Upper lobe of right lung (tissue), 1 donor: Measurements from ENCODE around the gene MIOX. TPM values are rescaled to one million over a fixed set of nuclear protein-coding genes. Genes with fewer than 3 reads are reported as not detected.

Experiments
- ATAC-seq: fragments of 200-7000 bp; cut with Tn5 transposase; one replicate; pipeline ENCODE4 v1.9.1; 2020; ENCODE audit warnings: mild to moderate bottlenecking, moderate library complexity
- DNase-seq: peaks from one replicate; pipeline ENCODE4 v3.0.0-alpha.2; 2020
- H3K27ac ChIP-seq: fragments of 200-600 bp; one replicate; pipeline ENCODE4 v1.8.0; 2022
- H3K27me3 ChIP-seq: fragments of 200-600 bp; one replicate; pipeline ENCODE4 v1.8.0; 2022; ENCODE audit warnings: mild to moderate bottlenecking
- H3K36me3 ChIP-seq: fragments of 200-600 bp; one replicate; pipeline ENCODE4 v1.8.0; 2022
- H3K4me1 ChIP-seq: fragments of 200-600 bp; one replicate; pipeline ENCODE4 v1.8.0; 2022
- H3K4me3 ChIP-seq: fragments of 200-600 bp; one replicate; pipeline ENCODE4 v1.8.0; 2022; ENCODE audit warnings: mild to moderate bottlenecking
- H3K9me3 ChIP-seq: fragments of 200-600 bp; one replicate; pipeline ENCODE4 v1.8.0; 2022
- intact Hi-C: fragments of 100-400 bp; cut with DNase I; formaldehyde crosslinking; loops from one replicate; pipeline ENCODE4 v1.11.0; 2022
- total RNA-seq: library from RNA; stranded (reverse); fragmentation: NEBNext Ultra II Directional; extraction: Animal tissue kit (Norgen Biotek cat#: 25700); gene quantifications from one replicate; pipeline ENCODE4 v1.2.1, GENCODE V29; 2021
- TF ChIP-seq, protein P1 (sequence below): fragments of 200-600 bp; IDR thresholded peaks from one replicate; pipeline ENCODE4 v1.8.0; 2022; ENCODE audit warnings: antibody characterized with exemption
- donor health status: DM: no; HTN: yes; CAD: no; lungs with severe emphysema.

The MIOX gene
- total RNA-seq, 1 donor from 2014 or later, result not detected

- Histone ChIP-seq H3K27ac (no peak overlapping the region), H3K4me1 (peaks cover 52% of the 10 kb centered on the region), H3K4me3 (peak overlapping the region; percentile 85), H3K9me3 (no peaks in the 10 kb centered on the region), H3K27me3 (no peaks in the 10 kb centered on the region), H3K36me3 (peaks cover under 1% of the 10 kb centered on the region)
- ATAC-seq, result no peak
- intact Hi-C loops, result no loop called here
- no peak for DNase-seq
- TF ChIP-seq, protein P1, sequence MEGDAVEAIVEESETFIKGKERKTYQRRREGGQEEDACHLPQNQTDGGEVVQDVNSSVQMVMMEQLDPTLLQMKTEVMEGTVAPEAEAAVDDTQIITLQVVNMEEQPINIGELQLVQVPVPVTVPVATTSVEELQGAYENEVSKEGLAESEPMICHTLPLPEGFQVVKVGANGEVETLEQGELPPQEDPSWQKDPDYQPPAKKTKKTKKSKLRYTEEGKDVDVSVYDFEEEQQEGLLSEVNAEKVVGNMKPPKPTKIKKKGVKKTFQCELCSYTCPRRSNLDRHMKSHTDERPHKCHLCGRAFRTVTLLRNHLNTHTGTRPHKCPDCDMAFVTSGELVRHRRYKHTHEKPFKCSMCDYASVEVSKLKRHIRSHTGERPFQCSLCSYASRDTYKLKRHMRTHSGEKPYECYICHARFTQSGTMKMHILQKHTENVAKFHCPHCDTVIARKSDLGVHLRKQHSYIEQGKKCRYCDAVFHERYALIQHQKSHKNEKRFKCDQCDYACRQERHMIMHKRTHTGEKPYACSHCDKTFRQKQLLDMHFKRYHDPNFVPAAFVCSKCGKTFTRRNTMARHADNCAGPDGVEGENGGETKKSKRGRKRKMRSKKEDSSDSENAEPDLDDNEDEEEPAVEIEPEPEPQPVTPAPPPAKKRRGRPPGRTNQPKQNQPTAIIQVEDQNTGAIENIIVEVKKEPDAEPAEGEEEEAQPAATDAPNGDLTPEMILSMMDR, result peak; percentile 13
These were observed 13.6 kb upstream of the MIOX start for GRCh38 chr22:50473088-50473487.

GRCh38 chr22:50473855-50474671 lies 12.6 kb upstream of the MIOX start:
- intact Hi-C loops, result no loop called here
- DNase-seq (peak; percentile 79), ATAC-seq (peak; percentile 42)
- TF ChIP-seq, protein P1, result no peak
- no peaks in the 10 kb centered on the region for H3K27me3 ChIP-seq
- no peaks in the 10 kb centered on the region for H3K9me3 ChIP-seq
- peak overlapping the region; percentile 58 for H3K27ac ChIP-seq
- H3K4me1 ChIP-seq, result peaks cover 52% of the 10 kb centered on the region
- H3K36me3 ChIP-seq, result no peaks in the 10 kb centered on the region
- H3K4me3 ChIP-seq, result peak overlapping the region; percentile 85

GRCh38 chr22:50474710-50475651 lies 11.7 kb upstream of the MIOX start, which contains the start of gene SBF1:
TSS of gene SBF1 (minus strand) at chr22:50475035. CDS start at chr22:50474840, 195 bp downstream.
- peak within 1 kb of the TSS; percentile 71 for H3K27ac ChIP-seq
- ATAC-seq (peak; percentile 97), DNase-seq (peak; percentile 96)
- peaks cover 43% of the 10 kb centered on the region for H3K4me1 ChIP-seq
- TF ChIP-seq, protein P1, result no peak
- H3K27me3 ChIP-seq, result no peaks in the 10 kb centered on the region
- no peaks in the 10 kb centered on the region for H3K9me3 ChIP-seq
- no peaks in the 10 kb centered on the region for H3K36me3 ChIP-seq
- intact Hi-C loops, result no loop called here
- H3K4me3 ChIP-seq, result peak within 1 kb of the TSS; percentile 85

DNA sequence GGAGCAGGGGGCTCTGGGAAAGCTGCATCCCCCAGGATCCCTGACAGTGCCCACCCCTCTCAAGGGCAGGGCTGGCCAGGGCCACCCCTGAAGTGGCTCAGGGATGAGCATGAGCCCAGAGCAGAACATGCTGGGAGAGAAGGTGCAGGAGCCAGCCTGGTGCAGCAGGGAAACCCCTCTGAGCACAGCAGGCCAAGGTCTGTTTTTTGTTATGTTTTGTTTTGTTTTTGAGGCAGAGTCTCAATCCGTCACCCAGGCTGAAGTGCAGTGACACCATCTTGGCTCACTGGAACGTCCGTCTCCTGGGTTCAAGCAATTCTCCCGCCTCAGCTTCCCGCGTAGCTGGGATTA lies 11.0 kb upstream of the MIOX start:
- Histone ChIP-seq H3K27me3 (peaks cover 6% of the 10 kb centered on the region), H3K9me3 (no peaks in the 10 kb centered on the region), H3K4me1 (peaks cover 36% of the 10 kb centered on the region), H3K27ac (peak overlapping the region; percentile 71), H3K4me3 (peak overlapping the region; percentile 85), H3K36me3 (no peaks in the 10 kb centered on the region)
- intact Hi-C loops, result no loop called here
- ATAC-seq, result no peak
- TF ChIP-seq, protein P1, result no peak
- no peak for DNase-seq

- no peak for DNase-seq
- Histone ChIP-seq H3K27me3 (peaks cover 16% of the 10 kb centered on the region), H3K36me3 (no peaks in the 10 kb centered on the region), H3K4me1 (peaks cover 25% of the 10 kb centered on the region), H3K4me3 (no peak overlapping the region), H3K9me3 (no peaks in the 10 kb centered on the region), H3K27ac (no peak overlapping the region)
- intact Hi-C loops, result no loop called here
- TF ChIP-seq, protein P1, result no peak
- no peak for ATAC-seq
These were observed 9.8 kb upstream of the MIOX start for GRCh38 chr22:50476868-50477267.
